Activated naive CD8-positive, alpha-beta T cell (primary cell): ENCODE data around the gene BST1.

ENCODE experiments used
- H3K27ac Mint-ChIP-seq: one replicate; pipeline ENCODE4 v1.8.0; 2021; ENCODE audit warnings: mixed read lengths
- H3K27me3 Mint-ChIP-seq: one replicate; pipeline ENCODE4 v1.8.0; 2021; ENCODE audit warnings: mixed read lengths
- H3K36me3 Mint-ChIP-seq: one replicate; pipeline ENCODE4 v1.8.0; 2021; ENCODE audit warnings: mixed read lengths
- H3K4me1 Mint-ChIP-seq: one replicate; pipeline ENCODE4 v1.8.0; 2021; ENCODE audit warnings: low read depth, mixed read lengths
- H3K4me3 Mint-ChIP-seq: one replicate; pipeline ENCODE4 v1.8.0; 2021; ENCODE audit warnings: mild to moderate bottlenecking, mixed read lengths
- H3K9me3 Mint-ChIP-seq: one replicate; pipeline ENCODE4 v1.8.0; 2021; ENCODE audit warnings: low read depth, mixed read lengths

BST1 gene

GRCh38 chr4:15668566-15669435 lies 34.1 kb upstream of the BST1 start:
- Mint-ChIP-seq H3K9me3 (no peaks in the 10 kb centered on the region), H3K27ac (no peak overlapping the region), H3K4me1 (no peaks in the 10 kb centered on the region), H3K4me3 (no peak overlapping the region), H3K27me3 (no peaks in the 10 kb centered on the region), H3K36me3 (no peaks in the 10 kb centered on the region)

- Mint-ChIP-seq H3K4me1 (no peaks in the 10 kb centered on the region), H3K9me3 (no peaks in the 10 kb centered on the region), H3K27me3 (no peaks in the 10 kb centered on the region), H3K27ac (no peak overlapping the region), H3K36me3 (no peaks in the 10 kb centered on the region), H3K4me3 (no peak overlapping the region)
Measured at GRCh38 chr4:15670576-15670975, 32.3 kb upstream of the BST1 start.

- H3K27me3 Mint-ChIP-seq: no peaks in the 10 kb centered on the region
- H3K27ac Mint-ChIP-seq: no peak overlapping the region
- no peaks in the 10 kb centered on the region for H3K4me1 Mint-ChIP-seq
Measured at GRCh38 chr4:15672101-15672500, 30.8 kb upstream of the BST1 start.

GRCh38 chr4:15673337-15673736 lies 29.5 kb upstream of the BST1 start:
- Mint-ChIP-seq H3K27ac (no peak overlapping the region), H3K27me3 (no peaks in the 10 kb centered on the region), H3K9me3 (no peaks in the 10 kb centered on the region), H3K4me3 (no peak overlapping the region), H3K36me3 (no peaks in the 10 kb centered on the region), H3K4me1 (no peaks in the 10 kb centered on the region)

More at GRCh38 chr4:15672101-15672500, 30.8 kb upstream of the BST1 start:
- H3K9me3 Mint-ChIP-seq: no peaks in the 10 kb centered on the region
- H3K4me3 Mint-ChIP-seq: no peak overlapping the region
- no peaks in the 10 kb centered on the region for H3K36me3 Mint-ChIP-seq

GRCh38 chr4:15674046-15674445 lies 28.8 kb upstream of the BST1 start:
- Mint-ChIP-seq H3K36me3 (no peaks in the 10 kb centered on the region), H3K4me3 (no peak overlapping the region), H3K9me3 (no peaks in the 10 kb centered on the region), H3K4me1 (no peaks in the 10 kb centered on the region), H3K27me3 (no peaks in the 10 kb centered on the region), H3K27ac (no peak overlapping the region)

GRCh38 chr4:15674926-15675325 lies 27.9 kb upstream of the BST1 start:
- Mint-ChIP-seq H3K9me3 (no peaks in the 10 kb centered on the region), H3K27me3 (no peaks in the 10 kb centered on the region), H3K4me1 (peaks cover under 1% of the 10 kb centered on the region), H3K27ac (no peak overlapping the region), H3K4me3 (no peak overlapping the region), H3K36me3 (no peaks in the 10 kb centered on the region)

GRCh38 chr4:15675356-15675755 lies 27.5 kb upstream of the BST1 start:
- H3K36me3 Mint-ChIP-seq: no peaks in the 10 kb centered on the region
- H3K27me3 Mint-ChIP-seq: no peaks in the 10 kb centered on the region
- peaks cover 3% of the 10 kb centered on the region for H3K4me1 Mint-ChIP-seq
- no peaks in the 10 kb centered on the region for H3K9me3 Mint-ChIP-seq
- no peak overlapping the region for H3K4me3 Mint-ChIP-seq
- no peak overlapping the region for H3K27ac Mint-ChIP-seq

GRCh38 chr4:15676039-15676438 lies 26.8 kb upstream of the BST1 start:
- Mint-ChIP-seq H3K4me1 (peaks cover 3% of the 10 kb centered on the region), H3K36me3 (no peaks in the 10 kb centered on the region), H3K27me3 (no peaks in the 10 kb centered on the region), H3K4me3 (no peak overlapping the region), H3K9me3 (no peaks in the 10 kb centered on the region), H3K27ac (no peak overlapping the region)

- Mint-ChIP-seq H3K27ac (no peak overlapping the region), H3K4me3 (no peak overlapping the region), H3K36me3 (no peaks in the 10 kb centered on the region), H3K9me3 (no peaks in the 10 kb centered on the region), H3K27me3 (no peaks in the 10 kb centered on the region), H3K4me1 (peaks cover 4% of the 10 kb centered on the region)
Measured at GRCh38 chr4:15676899-15677298, 26.0 kb upstream of the BST1 start.

- H3K4me1 Mint-ChIP-seq: peaks cover 10% of the 10 kb centered on the region
- H3K27ac Mint-ChIP-seq: no peak overlapping the region
- H3K4me3 Mint-ChIP-seq: no peak overlapping the region
- no peaks in the 10 kb centered on the region for H3K36me3 Mint-ChIP-seq
- no peaks in the 10 kb centered on the region for H3K9me3 Mint-ChIP-seq
- no peaks in the 10 kb centered on the region for H3K27me3 Mint-ChIP-seq
Measured at GRCh38 chr4:15677507-15677988, 25.3 kb upstream of the BST1 start.

- H3K27ac Mint-ChIP-seq: peak overlapping the region; percentile 97
- H3K4me1 Mint-ChIP-seq: peaks cover 36% of the 10 kb centered on the region
- H3K36me3 Mint-ChIP-seq: peaks cover 4% of the 10 kb centered on the region
- peak overlapping the region; percentile 97 for H3K4me3 Mint-ChIP-seq
- H3K9me3 Mint-ChIP-seq: no peaks in the 10 kb centered on the region
- H3K27me3 Mint-ChIP-seq: no peaks in the 10 kb centered on the region
Measured at GRCh38 chr4:15681067-15681371, 21.8 kb upstream of the BST1 start.

- Mint-ChIP-seq H3K9me3 (no peaks in the 10 kb centered on the region), H3K27me3 (no peaks in the 10 kb centered on the region), H3K4me3 (peak within 1 kb of the TSS; percentile 97), H3K36me3 (peaks cover 9% of the 10 kb centered on the region), H3K27ac (peak within 1 kb of the TSS; percentile 97), H3K4me1 (peaks cover 36% of the 10 kb centered on the region)
Measured at GRCh38 chr4:15681372-15682241, 21.3 kb upstream of the BST1 start, which contains the start of gene FAM200B. Gene FAM200B (plus strand): TSS chr4:15681827. CDS start chr4:15686978, 5,151 bp downstream.

- Mint-ChIP-seq H3K4me1 (peaks cover 36% of the 10 kb centered on the region), H3K36me3 (peaks cover 9% of the 10 kb centered on the region), H3K27me3 (no peaks in the 10 kb centered on the region), H3K27ac (peak overlapping the region; percentile 97), H3K9me3 (no peaks in the 10 kb centered on the region), H3K4me3 (peak overlapping the region; percentile 97)
Measured at GRCh38 chr4:15682242-15683142, 20.4 kb upstream of the BST1 start.

GRCh38 chr4:15683143-15683495 lies 19.7 kb upstream of the BST1 start:
- Mint-ChIP-seq H3K27ac (no peak overlapping the region), H3K27me3 (no peaks in the 10 kb centered on the region), H3K4me3 (peak overlapping the region; percentile 11), H3K9me3 (no peaks in the 10 kb centered on the region), H3K36me3 (peaks cover 9% of the 10 kb centered on the region), H3K4me1 (peaks cover 36% of the 10 kb centered on the region)
